Astrocyte (in vitro differentiated cells and primary cell): Measurements from ENCODE around the gene RCVRN. TPM values are rescaled to one million over a fixed set of nuclear protein-coding genes. Genes with fewer than 3 reads are reported as not detected.

ENCODE experiments used
- DNase-seq: peaks from one replicate; pipeline ENCODE4 v3.0.0-alpha.2; 2010; ENCODE audit warnings: low read depth
- FAIRE-seq: peaks from 2 replicates; lab custom pipeline; 2011; peaks lifted over from hg19 to GRCh38; lab: Jason Lieb, UNC
- H2AFZ ChIP-seq: 2 replicates; pipeline ENCODE4 v1.6.0; 2012; ENCODE audit warnings: low read depth, low read length, inconsistent platforms
- H3K27ac ChIP-seq: 2 replicates; pipeline ENCODE4 v1.5.1; 2011; ENCODE audit warnings: low read depth, low read length, inconsistent platforms
- H3K27me3 ChIP-seq: 2 replicates; pipeline ENCODE4 v1.6.0; 2011; ENCODE audit warnings: low read length, inconsistent platforms; ENCODE audit not compliant: insufficient read depth
- H3K36me3 ChIP-seq: 2 replicates; pipeline ENCODE4 v1.5.1; 2011; ENCODE audit warnings: low read length, inconsistent platforms; ENCODE audit not compliant: insufficient read depth
- H3K4me1 ChIP-seq: 2 replicates; pipeline ENCODE4 v1.5.1; 2011; ENCODE audit warnings: low read length, inconsistent platforms; ENCODE audit not compliant: insufficient read depth
- H3K4me2 ChIP-seq: 2 replicates; pipeline ENCODE4 v1.6.0; 2012; ENCODE audit warnings: low read length, inconsistent platforms
- H3K4me3 ChIP-seq: 2 replicates; pipeline ENCODE4 v1.5.1; 2011; ENCODE audit warnings: low read depth, mild to moderate bottlenecking, low read length, inconsistent platforms; ENCODE audit not compliant: insufficient read depth
- H3K79me2 ChIP-seq: 2 replicates; pipeline ENCODE4 v1.6.0; 2012; ENCODE audit warnings: mild to moderate bottlenecking, low read length, inconsistent platforms; ENCODE audit not compliant: insufficient read depth
- H3K9ac ChIP-seq: 2 replicates; pipeline ENCODE4 v1.6.0; 2012; ENCODE audit warnings: mild to moderate bottlenecking, low read length, inconsistent platforms
- H3K9me3 ChIP-seq: 2 replicates; pipeline ENCODE4 v1.5.1; 2012; ENCODE audit warnings: low read depth, mild to moderate bottlenecking, low read length, inconsistent platforms; ENCODE audit not compliant: insufficient read depth
- H4K20me1 ChIP-seq: 2 replicates; pipeline ENCODE4 v1.6.0; 2012; ENCODE audit warnings: low read length, inconsistent platforms; ENCODE audit not compliant: insufficient read depth
- H3K27ac Mint-ChIP-seq: one replicate; pipeline ENCODE4 v1.8.0; 2021; ENCODE audit warnings: mild to moderate bottlenecking, mixed read lengths; ENCODE audit not compliant: unreplicated experiment
- H3K27me3 Mint-ChIP-seq: one replicate; pipeline ENCODE4 v1.8.0; 2021; ENCODE audit warnings: low read depth, mixed read lengths; ENCODE audit not compliant: unreplicated experiment
- H3K36me3 Mint-ChIP-seq: one replicate; pipeline ENCODE4 v1.8.0; 2021; ENCODE audit warnings: low read depth, mixed read lengths; ENCODE audit not compliant: unreplicated experiment
- H3K4me1 Mint-ChIP-seq: one replicate; pipeline ENCODE4 v1.8.0; 2021; ENCODE audit warnings: low read depth, mixed read lengths; ENCODE audit not compliant: unreplicated experiment
- H3K4me3 Mint-ChIP-seq: one replicate; pipeline ENCODE4 v1.8.0; 2021; ENCODE audit warnings: mild to moderate bottlenecking, moderate library complexity, mixed read lengths; ENCODE audit not compliant: unreplicated experiment
- H3K9me3 Mint-ChIP-seq: one replicate; pipeline ENCODE4 v1.8.0; 2021; ENCODE audit warnings: mild to moderate bottlenecking, mixed read lengths; ENCODE audit not compliant: unreplicated experiment
- CTCF ChIP-seq: IDR thresholded peaks from 2 replicates; pipeline ENCODE4 v1.5.1; 2011; ENCODE audit warnings: low read depth, mild to moderate bottlenecking, inconsistent platforms, low read length, moderate library complexity; ENCODE audit not compliant: insufficient read depth
- EZH2 ChIP-seq: IDR thresholded peaks from 2 replicates; pipeline ENCODE4 v1.6.1; 2012; ENCODE audit warnings: mild to moderate bottlenecking, low read length, inconsistent platforms; ENCODE audit not compliant: insufficient read depth
- total RNA-seq: library from RNA; stranded (reverse); gene quantifications from 2 replicates; pipeline ENCODE4 v1.2.1, GENCODE V29; 2021

Gene RCVRN
- total RNA-seq, 1 donor from 2014 or later = not detected

GRCh38 chr17:9906616-9907015, 1.5 kb upstream of the RCVRN start:
- no peak overlapping the region for H3K27ac Mint-ChIP-seq
- H3K9me3 ChIP-seq = no peaks in the 10 kb centered on the region
- no peak overlapping the region for H3K4me3 Mint-ChIP-seq
- no peak overlapping the region for H2AFZ ChIP-seq
- no peak overlapping the region for H3K9ac ChIP-seq
- H3K27ac ChIP-seq = no peak overlapping the region
- no peak for TF ChIP-seq EZH2
- TF ChIP-seq CTCF = no peak
- peaks cover 3% of the 10 kb centered on the region for H3K36me3 Mint-ChIP-seq
- H3K79me2 ChIP-seq = no peaks in the 10 kb centered on the region
- H3K36me3 ChIP-seq = no peaks in the 10 kb centered on the region
- peaks cover 8% of the 10 kb centered on the region for H3K9me3 Mint-ChIP-seq
- H4K20me1 ChIP-seq = no peaks in the 10 kb centered on the region
- peaks cover 17% of the 10 kb centered on the region for H3K27me3 Mint-ChIP-seq
- H3K4me1 Mint-ChIP-seq = no peaks in the 10 kb centered on the region
- no peak for FAIRE-seq
- H3K4me3 ChIP-seq = no peak overlapping the region
- H3K27me3 ChIP-seq = no peaks in the 10 kb centered on the region
- no peaks in the 10 kb centered on the region for H3K4me1 ChIP-seq
- no peak overlapping the region for H3K4me2 ChIP-seq
- DNase-seq = no peak

GRCh38 chr17:9905902-9906301, 831 bp upstream of the RCVRN start:
- Histone ChIP-seq H3K27me3 (no peaks in the 10 kb centered on the region), H2AFZ (no peak overlapping the region), H3K4me2 (no peak overlapping the region), H3K4me1 (peaks cover 5% of the 10 kb centered on the region), H3K4me3 (no peak overlapping the region), H4K20me1 (no peaks in the 10 kb centered on the region), H3K9ac (no peak overlapping the region), H3K27ac (no peak overlapping the region), H3K9me3 (no peaks in the 10 kb centered on the region), H3K36me3 (no peaks in the 10 kb centered on the region), H3K79me2 (no peaks in the 10 kb centered on the region)
- Mint-ChIP-seq H3K9me3 (peaks cover 8% of the 10 kb centered on the region), H3K27ac (no peak overlapping the region), H3K4me1 (peaks cover 4% of the 10 kb centered on the region), H3K36me3 (peaks cover 3% of the 10 kb centered on the region), H3K27me3 (peaks cover 12% of the 10 kb centered on the region), H3K4me3 (no peak overlapping the region)
- TF ChIP-seq EZH2 (no peak), CTCF (peak; percentile 44)
- no peak for DNase-seq
- no peak for FAIRE-seq

- H3K79me2 ChIP-seq = no peaks in the 10 kb centered on the region
- H3K4me3 ChIP-seq = no peak overlapping the region
- peaks cover 14% of the 10 kb centered on the region for H3K4me1 ChIP-seq
- no peaks in the 10 kb centered on the region for H3K36me3 ChIP-seq
- Mint-ChIP-seq H3K27me3 (peaks cover 10% of the 10 kb centered on the region), H3K9me3 (peaks cover 6% of the 10 kb centered on the region), H3K36me3 (peaks cover 3% of the 10 kb centered on the region), H3K4me1 (peaks cover 14% of the 10 kb centered on the region), H3K4me3 (no peak overlapping the region), H3K27ac (no peak overlapping the region)
- TF ChIP-seq CTCF (no peak), EZH2 (no peak)
- H3K9me3 ChIP-seq = no peaks in the 10 kb centered on the region
- no peak overlapping the region for H3K27ac ChIP-seq
- no peak overlapping the region for H3K4me2 ChIP-seq
- H2AFZ ChIP-seq = no peak overlapping the region
- no peaks in the 10 kb centered on the region for H4K20me1 ChIP-seq
- no peak overlapping the region for H3K9ac ChIP-seq
- DNase-seq (no peak), FAIRE-seq (no peak)
- no peaks in the 10 kb centered on the region for H3K27me3 ChIP-seq
These were observed 594 bp downstream of the RCVRN start for GRCh38 chr17:9904277-9905077.
